Osteoblast (primary cell): Measurements from ENCODE around the gene NOD2. TPM values are rescaled to one million over a fixed set of nuclear protein-coding genes. Genes with fewer than 3 reads are reported as not detected.

ENCODE experiments used
- DNase-seq: peaks from one replicate; pipeline ENCODE4 v3.0.0; 2011; ENCODE audit warnings: low spot score, mixed read lengths; ENCODE audit not compliant: insufficient read length; ENCODE audit errors: missing footprints
- H2AFZ ChIP-seq: 2 replicates; pipeline ENCODE4 v1.6.0; 2011; ENCODE audit warnings: mild to moderate bottlenecking, low read length
- H3K27ac ChIP-seq: 2 replicates; pipeline ENCODE4 v1.5.1; 2011; ENCODE audit warnings: mild to moderate bottlenecking, low read depth, low read length, moderate library complexity
- H3K27me3 ChIP-seq: 2 replicates; pipeline ENCODE4 v1.6.0; 2012; ENCODE audit warnings: mild to moderate bottlenecking, control low read depth, inconsistent platforms, low read length, moderate library complexity; ENCODE audit not compliant: insufficient read depth
- H3K36me3 ChIP-seq: 2 replicates; pipeline ENCODE4 v1.5.1; 2011; ENCODE audit warnings: mild to moderate bottlenecking, low read length, control low read depth, moderate library complexity; ENCODE audit not compliant: insufficient read depth
- H3K4me1 ChIP-seq: 2 replicates; pipeline ENCODE4 v1.5.1; 2011; ENCODE audit warnings: mild to moderate bottlenecking, low read length, control low read depth, moderate library complexity; ENCODE audit not compliant: insufficient read depth
- H3K4me2 ChIP-seq: 2 replicates; pipeline ENCODE4 v1.6.0; 2011; ENCODE audit warnings: mild to moderate bottlenecking, low read length; ENCODE audit not compliant: insufficient read depth
- H3K4me3 ChIP-seq: fragments of 200-600 bp; sonication (generic); 3 replicates; pipeline ENCODE4 v1.5.1; 2012; ENCODE audit warnings: mild to moderate bottlenecking, low read length, inconsistent platforms; ENCODE audit not compliant: insufficient read depth
- H3K79me2 ChIP-seq: 2 replicates; pipeline ENCODE4 v1.6.0; 2012; ENCODE audit warnings: mild to moderate bottlenecking, low read length, control low read depth, inconsistent platforms; ENCODE audit not compliant: insufficient read depth
- H3K9me3 ChIP-seq: 2 replicates; pipeline ENCODE4 v1.5.1; 2011; ENCODE audit warnings: low read depth, low read length, control low read depth
- H4K20me1 ChIP-seq: 2 replicates; pipeline ENCODE4 v1.6.0; 2012; ENCODE audit warnings: mild to moderate bottlenecking, low read length, control low read depth; ENCODE audit not compliant: insufficient read depth
- CTCF ChIP-seq: IDR thresholded peaks from 2 replicates; pipeline ENCODE4 v1.5.1; 2011; ENCODE audit warnings: mild to moderate bottlenecking, low read depth, low read length, moderate library complexity; ENCODE audit errors: extremely low read depth
- total RNA-seq: library from RNA; depleted of rRNA; stranded (reverse); fragments of >200 nt; gene quantifications from 2 replicates; pipeline ENCODE4 v1.2.3, GENCODE V29; 2012

NOD2 gene
- total RNA-seq, 1 donor = under 0.01 TPM

- peak; percentile 69 for DNase-seq
- H3K4me2 ChIP-seq = no peak overlapping the region
- H2AFZ ChIP-seq = no peak overlapping the region
- H3K79me2 ChIP-seq = no peaks in the 10 kb centered on the region
- H3K9me3 ChIP-seq = peaks cover 12% of the 10 kb centered on the region
- H3K27me3 ChIP-seq = peaks cover 2% of the 10 kb centered on the region
- no peaks in the 10 kb centered on the region for H3K36me3 ChIP-seq
- no peak overlapping the region for H3K4me3 ChIP-seq
- TF ChIP-seq CTCF = peak; percentile 50
- H3K4me1 ChIP-seq = no peaks in the 10 kb centered on the region
- H4K20me1 ChIP-seq = no peaks in the 10 kb centered on the region
- H3K27ac ChIP-seq = no peak overlapping the region
Measured at GRCh38 chr16:50671644-50672260, 21.7 kb upstream of the NOD2 start.

- no peak for DNase-seq
- TF ChIP-seq CTCF = no peak
- H3K4me3 ChIP-seq = no peak overlapping the region
- H3K4me2 ChIP-seq = no peak overlapping the region
- H3K36me3 ChIP-seq = no peaks in the 10 kb centered on the region
- no peaks in the 10 kb centered on the region for H3K79me2 ChIP-seq
- H3K27me3 ChIP-seq = peaks cover 2% of the 10 kb centered on the region
- H3K9me3 ChIP-seq = peaks cover 12% of the 10 kb centered on the region
- no peak overlapping the region for H2AFZ ChIP-seq
- H3K27ac ChIP-seq = no peak overlapping the region
- no peaks in the 10 kb centered on the region for H4K20me1 ChIP-seq
- no peaks in the 10 kb centered on the region for H3K4me1 ChIP-seq
Measured at GRCh38 chr16:50673496-50674275, 19.7 kb upstream of the NOD2 start.

GRCh38 chr16:50674831-50675230, 18.6 kb upstream of the NOD2 start:
- peak; percentile 85 for DNase-seq
- Histone ChIP-seq H3K4me3 (no peak overlapping the region), H3K27ac (no peak overlapping the region), H3K79me2 (no peaks in the 10 kb centered on the region), H2AFZ (no peak overlapping the region), H3K4me1 (no peaks in the 10 kb centered on the region), H3K4me2 (no peak overlapping the region), H4K20me1 (no peaks in the 10 kb centered on the region), H3K27me3 (peaks cover 2% of the 10 kb centered on the region), H3K36me3 (no peaks in the 10 kb centered on the region), H3K9me3 (peaks cover 12% of the 10 kb centered on the region)
- TF ChIP-seq CTCF = no peak
